ENCODE data around the gene CNKSR3.

Gene CNKSR3

DNA sequence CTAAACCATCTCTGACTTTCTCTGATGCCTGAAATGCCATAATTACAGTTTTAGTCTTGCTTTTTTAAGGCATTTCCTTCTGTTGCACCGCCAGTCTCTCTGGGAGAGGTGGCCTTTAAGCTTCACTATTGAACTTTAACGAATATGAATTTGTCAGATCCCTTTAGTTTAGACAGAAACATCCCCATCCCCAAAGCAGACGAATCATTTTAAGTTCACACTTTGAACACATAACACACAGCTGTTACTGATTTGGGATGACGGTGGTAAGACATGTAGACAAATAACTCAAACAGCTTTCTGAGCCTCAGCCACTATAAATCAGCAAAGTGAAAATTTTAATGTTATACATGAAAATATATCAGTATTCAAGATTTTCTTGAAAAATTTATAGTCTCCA is 146.7 kb downstream of the CNKSR3 start:
- FAIRE-seq: no peak
- TF ChIP-seq, protein P1, sequence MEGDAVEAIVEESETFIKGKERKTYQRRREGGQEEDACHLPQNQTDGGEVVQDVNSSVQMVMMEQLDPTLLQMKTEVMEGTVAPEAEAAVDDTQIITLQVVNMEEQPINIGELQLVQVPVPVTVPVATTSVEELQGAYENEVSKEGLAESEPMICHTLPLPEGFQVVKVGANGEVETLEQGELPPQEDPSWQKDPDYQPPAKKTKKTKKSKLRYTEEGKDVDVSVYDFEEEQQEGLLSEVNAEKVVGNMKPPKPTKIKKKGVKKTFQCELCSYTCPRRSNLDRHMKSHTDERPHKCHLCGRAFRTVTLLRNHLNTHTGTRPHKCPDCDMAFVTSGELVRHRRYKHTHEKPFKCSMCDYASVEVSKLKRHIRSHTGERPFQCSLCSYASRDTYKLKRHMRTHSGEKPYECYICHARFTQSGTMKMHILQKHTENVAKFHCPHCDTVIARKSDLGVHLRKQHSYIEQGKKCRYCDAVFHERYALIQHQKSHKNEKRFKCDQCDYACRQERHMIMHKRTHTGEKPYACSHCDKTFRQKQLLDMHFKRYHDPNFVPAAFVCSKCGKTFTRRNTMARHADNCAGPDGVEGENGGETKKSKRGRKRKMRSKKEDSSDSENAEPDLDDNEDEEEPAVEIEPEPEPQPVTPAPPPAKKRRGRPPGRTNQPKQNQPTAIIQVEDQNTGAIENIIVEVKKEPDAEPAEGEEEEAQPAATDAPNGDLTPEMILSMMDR (IDR thresholded peaks at IDR 0.05; ENCODE audit: insufficient read depth, missing control alignments): no peak
- DNase-seq (ENCODE audit: insufficient read length, low spot score): no peak

DNA sequence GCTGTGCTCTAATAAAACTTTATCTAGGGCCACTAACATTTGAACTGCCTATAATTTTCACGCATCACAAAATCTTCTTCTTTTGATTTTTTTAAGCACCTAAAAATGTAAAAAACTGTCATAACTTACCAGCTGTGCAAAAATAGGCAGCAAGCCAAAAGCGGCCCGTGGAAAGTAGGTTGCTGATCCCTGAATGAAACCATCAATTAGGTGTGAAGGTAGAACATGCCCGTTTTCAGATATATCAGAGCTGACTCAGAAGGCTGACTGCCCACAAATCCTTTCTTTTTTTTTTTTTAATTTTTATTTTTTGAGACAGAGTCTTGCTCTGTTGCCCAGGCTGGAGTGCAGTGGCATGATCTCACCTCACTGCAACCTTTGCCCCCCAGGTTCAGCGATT is 149.0 kb downstream of the CNKSR3 start:
- TF ChIP-seq, protein P1 (IDR thresholded peaks at IDR 0.05; ENCODE audit: insufficient read depth, missing control alignments): no peak
- no peak for FAIRE-seq
- DNase-seq (ENCODE audit: insufficient read length, low spot score): no peak

DNA sequence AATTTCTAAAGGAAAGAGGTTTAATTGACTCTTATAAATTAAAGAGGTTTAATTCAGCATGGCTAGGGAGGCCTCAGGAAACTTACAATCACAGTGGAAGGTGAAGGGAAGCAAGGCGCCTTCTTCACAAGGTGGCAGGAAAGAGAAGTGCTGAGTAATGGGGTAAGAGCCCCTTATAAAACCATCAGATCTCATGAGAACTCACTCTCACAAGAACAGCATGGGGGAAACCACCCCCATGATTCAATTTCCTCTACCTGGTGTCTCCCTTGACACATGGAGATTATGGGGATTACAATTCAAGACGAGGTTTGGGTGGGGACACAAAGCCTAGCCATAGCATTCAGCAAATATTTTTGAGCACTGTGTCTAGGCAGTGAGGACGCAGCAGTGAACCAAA is 150.0 kb downstream of the CNKSR3 start:
- TF ChIP-seq, protein P1 (IDR thresholded peaks at IDR 0.05; ENCODE audit: insufficient read depth, missing control alignments): no peak
- DNase-seq (ENCODE audit: insufficient read length, low spot score): no peak
- no peak for FAIRE-seq

DNA sequence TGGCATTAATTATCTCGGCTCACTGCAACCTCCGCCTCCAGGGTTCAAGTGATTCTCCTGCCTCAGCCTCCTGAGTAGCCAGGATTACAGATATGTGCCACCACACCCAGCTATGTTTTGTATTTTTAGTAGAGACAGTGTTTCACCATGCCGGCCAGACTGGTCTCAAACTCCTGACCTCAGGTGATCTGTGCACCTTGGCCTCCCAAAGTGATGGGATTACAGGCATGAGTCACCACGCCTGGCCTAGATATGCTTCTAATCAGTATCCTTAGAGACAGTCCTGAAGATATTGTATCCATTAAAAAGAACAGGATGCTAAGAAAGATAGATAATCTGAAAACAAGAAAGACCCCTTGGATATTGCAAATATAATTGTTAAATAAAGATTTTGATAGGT is 150.8 kb downstream of the CNKSR3 start:
- TF ChIP-seq, protein P1 (IDR thresholded peaks at IDR 0.05; ENCODE audit: insufficient read depth, missing control alignments): no peak
- no peak for DNase-seq (ENCODE audit: insufficient read length, low spot score)
- no peak for FAIRE-seq

DNA sequence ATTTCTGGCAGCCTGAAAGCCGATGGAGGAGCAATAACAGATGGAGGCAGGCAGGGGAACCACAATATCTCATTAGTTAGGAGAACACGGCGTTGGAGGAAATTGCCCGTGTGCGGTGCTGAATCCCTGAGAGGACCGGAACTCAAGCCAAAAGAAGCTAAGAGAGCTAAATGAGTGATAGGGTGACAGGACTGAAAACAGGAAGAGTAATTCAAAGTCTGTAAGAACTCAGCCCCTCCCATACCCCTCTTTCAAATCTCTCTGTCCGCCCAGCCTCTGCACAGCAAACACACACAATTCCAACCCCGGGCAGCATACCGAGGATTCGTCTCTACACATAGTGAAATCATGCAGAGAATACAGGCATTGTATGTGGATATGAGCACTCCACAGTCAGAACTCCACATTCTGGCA is 151.3 kb downstream of the CNKSR3 start:
- no peak for DNase-seq (ENCODE audit: insufficient read length, low spot score)
- TF ChIP-seq, protein P1 (IDR thresholded peaks at IDR 0.05; ENCODE audit: insufficient read depth, missing control alignments): no peak
- FAIRE-seq: no peak

DNA sequence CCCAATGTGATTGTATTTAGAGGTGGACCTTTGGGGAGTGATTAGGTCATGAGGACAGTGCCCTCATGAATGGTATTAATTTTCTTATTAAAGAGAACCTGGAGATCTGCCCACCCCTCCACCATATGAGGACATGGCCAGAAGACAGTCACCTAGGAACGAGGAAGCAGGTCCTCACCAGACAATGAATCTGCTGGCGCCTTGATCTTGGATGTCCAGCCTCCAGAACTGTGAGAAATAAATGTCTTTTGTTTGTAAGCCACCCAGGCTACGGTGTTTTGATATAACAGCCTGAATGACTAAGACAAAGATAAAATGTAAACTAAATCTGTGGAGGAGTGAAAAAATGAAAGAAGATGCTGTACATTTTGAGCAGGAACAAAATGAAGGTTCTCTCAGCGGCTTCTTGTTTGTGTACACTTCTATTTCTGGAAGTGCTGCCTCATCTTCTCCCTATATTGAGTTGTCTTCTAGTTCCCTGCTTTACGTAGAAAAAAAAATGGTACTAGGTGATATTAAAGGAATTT is 152.4 kb downstream of the CNKSR3 start:
- TF ChIP-seq, protein P1 (IDR thresholded peaks at IDR 0.05; ENCODE audit: insufficient read depth, missing control alignments): no peak
- DNase-seq (ENCODE audit: insufficient read length, low spot score) (no peak), FAIRE-seq (no peak)

DNA sequence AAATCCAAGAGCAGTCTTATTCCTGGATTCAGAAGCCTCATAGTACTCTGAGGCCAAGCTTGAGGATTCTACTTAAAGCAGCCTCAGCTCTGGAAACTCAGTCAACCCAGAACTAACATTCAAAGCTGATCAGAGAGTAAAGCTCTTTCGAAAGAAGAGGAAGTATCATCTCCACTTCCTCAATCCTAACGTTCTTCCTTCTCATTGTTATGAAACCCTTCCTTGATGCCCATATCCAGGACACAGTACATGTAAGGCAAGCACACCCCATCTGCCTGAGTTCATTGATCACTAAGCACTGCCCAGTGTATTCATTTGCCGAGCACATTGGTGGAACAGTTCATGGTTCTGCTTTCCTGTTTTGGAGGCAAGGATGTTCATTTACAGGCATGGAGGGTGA is 153.8 kb downstream of the CNKSR3 start, which contains the start of gene IPCEF1:
TSS of gene IPCEF1 (minus strand) at position 114 of the 400 bp plus-strand sequence. CDS start 90,856 bp downstream, outside the sequence.
- no peak for FAIRE-seq
- TF ChIP-seq, protein P1 (IDR thresholded peaks at IDR 0.05; ENCODE audit: insufficient read depth, missing control alignments): no peak
- no peak for DNase-seq (ENCODE audit: insufficient read length, low spot score)

Measured in D721Med (cell line).